ENCODE results near the gene RTP3. TPM values are rescaled to one million over a fixed set of nuclear protein-coding genes. Genes with fewer than 3 reads are reported as not detected.
"Not testable (repeated sequence)": the region's sequence is repeated elsewhere in the genome, so short reads cannot be mapped to it uniquely, and the experiment has no call there.

RTP3 gene
- total RNA-seq, 1 donor from 2014 or later: not detected

DNA sequence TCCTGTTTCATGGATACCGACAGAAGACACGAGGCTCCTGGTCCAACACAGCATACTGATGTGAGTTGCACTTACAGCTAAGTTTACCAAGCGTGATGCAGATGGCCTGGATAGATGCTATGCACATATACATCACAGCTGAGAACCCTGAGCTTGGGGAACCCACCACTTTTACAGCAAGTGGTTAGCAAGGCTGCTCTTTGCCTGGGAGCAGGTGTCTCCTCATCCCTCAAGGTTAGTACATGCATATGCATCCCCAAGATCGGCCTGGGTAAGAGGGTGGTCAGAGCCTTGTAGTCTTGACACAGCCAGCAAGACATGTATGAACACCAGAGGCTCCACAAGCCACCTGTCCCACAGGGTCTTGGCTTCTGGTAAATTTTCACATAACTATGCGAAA, 40.0 kb downstream of the RTP3 start:
- no peak for DNase-seq (ENCODE audit: low read depth)
- no peak overlapping the region for H3K4me3 ChIP-seq (ENCODE audit: low read depth, low read length)
- TF ChIP-seq CTCF (conservative IDR thresholded peaks at IDR 0.05; ENCODE audit: low read depth, low read length): no peak

GRCh38 chr3:46538425-46538802, 40.6 kb downstream of the RTP3 start:
- not testable (repeated sequence) for H3K4me3 ChIP-seq (ENCODE audit: low read depth, low read length); DNase-seq (ENCODE audit: low read depth)

GRCh38 chr3:46538803-46539442, 41.1 kb downstream of the RTP3 start:
- no peak for TF ChIP-seq CTCF (conservative IDR thresholded peaks at IDR 0.05; ENCODE audit: low read depth, low read length)
- H3K4me3 ChIP-seq (ENCODE audit: low read depth, low read length): no peak overlapping the region
- no peak for DNase-seq (ENCODE audit: low read depth)

DNA sequence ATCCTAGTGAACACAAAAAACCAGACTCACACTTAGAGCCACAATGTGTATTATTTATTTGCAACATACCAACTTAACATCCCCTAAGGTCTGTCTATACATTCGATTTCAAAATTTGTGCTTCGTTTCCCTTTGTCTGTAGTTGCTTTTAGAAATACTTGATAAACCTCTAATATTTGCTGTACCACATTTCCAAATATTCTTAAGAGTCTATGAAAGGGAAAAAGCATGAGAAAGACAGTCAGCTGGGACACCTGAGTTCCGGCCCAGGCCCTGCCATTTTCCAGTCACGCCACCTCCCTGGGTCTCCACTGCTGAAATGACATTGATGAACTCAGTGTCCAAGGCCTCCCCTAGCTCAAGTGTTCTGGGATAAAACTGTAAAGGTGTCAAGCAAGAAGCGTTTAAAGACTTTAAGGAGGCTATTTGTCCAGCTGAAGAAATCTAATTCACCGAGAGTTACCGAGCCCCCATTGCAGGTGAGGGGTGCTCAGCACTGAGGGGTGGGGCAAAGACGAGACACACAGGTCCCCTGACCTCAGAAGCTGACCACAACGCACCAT, 41.7 kb downstream of the RTP3 start:
- DNase-seq (ENCODE audit: low read depth): no peak
- no peak overlapping the region for H3K4me3 ChIP-seq (ENCODE audit: low read depth, low read length)
- TF ChIP-seq CTCF (conservative IDR thresholded peaks at IDR 0.05; ENCODE audit: low read depth, low read length): no peak

GRCh38 chr3:46540550-46540949, 42.8 kb downstream of the RTP3 start:
- H3K4me3 ChIP-seq (ENCODE audit: low read depth, low read length): no peak overlapping the region
- no peak for TF ChIP-seq CTCF (conservative IDR thresholded peaks at IDR 0.05; ENCODE audit: low read depth, low read length)
- DNase-seq (ENCODE audit: low read depth): no peak

- no peak for DNase-seq (ENCODE audit: low read depth)
- H3K4me3 ChIP-seq (ENCODE audit: low read depth, low read length): no peak overlapping the region
- TF ChIP-seq CTCF (conservative IDR thresholded peaks at IDR 0.05; ENCODE audit: low read depth, low read length): no peak
Measured at GRCh38 chr3:46541835-46542234, 44.1 kb downstream of the RTP3 start.

DNA sequence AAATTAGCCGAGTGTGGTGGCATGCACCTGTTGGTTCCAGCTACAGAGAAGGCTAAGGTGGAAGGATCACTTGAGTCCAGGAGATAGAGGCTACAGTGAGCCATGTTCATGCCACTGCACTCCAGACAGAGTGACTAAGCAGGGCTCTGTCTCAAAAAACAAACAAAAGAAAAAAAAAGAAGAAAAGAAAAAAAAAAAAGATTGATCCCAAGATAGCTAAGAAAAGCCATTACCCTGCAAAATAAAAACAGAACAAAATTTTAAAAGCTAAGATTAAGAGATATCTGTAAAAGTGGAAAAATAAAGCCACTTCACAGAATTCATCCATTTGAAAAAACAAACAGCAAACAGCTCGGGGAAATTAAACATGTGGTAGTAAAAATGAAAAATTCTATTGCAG, 44.6 kb downstream of the RTP3 start:
- no peak for TF ChIP-seq CTCF (conservative IDR thresholded peaks at IDR 0.05; ENCODE audit: low read depth, low read length)
- H3K4me3 ChIP-seq (ENCODE audit: low read depth, low read length): no peak overlapping the region
- no peak for DNase-seq (ENCODE audit: low read depth)

All from epithelial cell of proximal tubule (primary cell).